Measurements from ENCODE around the gene HMGCS2.

HMGCS2 gene

GRCh38 chr1:119742677-119743076 is 26.0 kb downstream of the HMGCS2 start:
- Histone ChIP-seq H3K27me3 (replicated peaks; ENCODE audit: control insufficient read depth, insufficient read depth, low read length) (no peaks in the 10 kb centered on the region), H3K36me3 (ENCODE audit: control insufficient read depth, insufficient read depth, low read length) (no peaks in the 10 kb centered on the region), H3K4me3 (replicated peaks; ENCODE audit: low read depth, low read length) (no peak overlapping the region)
- no peak for DNase-seq (ENCODE audit: extremely low read depth, insufficient read length)
- no peak for TF ChIP-seq CTCF (IDR thresholded peaks at IDR 0.05; ENCODE audit: insufficient read depth, low read length, poor library complexity, severe bottlenecking)

- Histone ChIP-seq H3K27me3 (replicated peaks; ENCODE audit: control insufficient read depth, insufficient read depth, low read length) (no peaks in the 10 kb centered on the region; the same call in 1 of the 2 replicates), H3K4me3 (replicated peaks; ENCODE audit: low read depth, low read length) (no peak overlapping the region), H3K36me3 (ENCODE audit: control insufficient read depth, insufficient read depth, low read length) (no peaks in the 10 kb centered on the region)
- no peak for DNase-seq (ENCODE audit: extremely low read depth, insufficient read length)
- TF ChIP-seq CTCF (IDR thresholded peaks at IDR 0.05; ENCODE audit: insufficient read depth, low read length, poor library complexity, severe bottlenecking) = no peak
Observed at GRCh38 chr1:119742202-119742601, 26.5 kb downstream of the HMGCS2 start.

- no peak for DNase-seq (ENCODE audit: extremely low read depth, insufficient read length)
- TF ChIP-seq CTCF (IDR thresholded peaks at IDR 0.05; ENCODE audit: insufficient read depth, low read length, poor library complexity, severe bottlenecking) = no peak
- no peak overlapping the region for H3K4me3 ChIP-seq (replicated peaks; ENCODE audit: low read depth, low read length)
- H3K36me3 ChIP-seq (ENCODE audit: control insufficient read depth, insufficient read depth, low read length) = no peaks in the 10 kb centered on the region
- H3K27me3 ChIP-seq (replicated peaks; ENCODE audit: control insufficient read depth, insufficient read depth, low read length) = no peaks in the 10 kb centered on the region; the same call in 1 of the 2 replicates
Observed at GRCh38 chr1:119740896-119741780, 27.6 kb downstream of the HMGCS2 start.

GRCh38 chr1:119740261-119740660 is 28.4 kb downstream of the HMGCS2 start:
- no peak for TF ChIP-seq CTCF (IDR thresholded peaks at IDR 0.05; ENCODE audit: insufficient read depth, low read length, poor library complexity, severe bottlenecking)
- H3K27me3 ChIP-seq (replicated peaks; ENCODE audit: control insufficient read depth, insufficient read depth, low read length) = no peaks in the 10 kb centered on the region; the same call in 1 of the 2 replicates
- DNase-seq (ENCODE audit: extremely low read depth, insufficient read length) = no peak
- H3K36me3 ChIP-seq (ENCODE audit: control insufficient read depth, insufficient read depth, low read length) = no peaks in the 10 kb centered on the region
- no peak overlapping the region for H3K4me3 ChIP-seq (replicated peaks; ENCODE audit: low read depth, low read length)

- Histone ChIP-seq H3K36me3 (ENCODE audit: control insufficient read depth, insufficient read depth, low read length) (no peaks in the 10 kb centered on the region), H3K27me3 (replicated peaks; ENCODE audit: control insufficient read depth, insufficient read depth, low read length) (no peaks in the 10 kb centered on the region; the same call in 1 of the 2 replicates), H3K4me3 (replicated peaks; ENCODE audit: low read depth, low read length) (no peak overlapping the region)
- no peak for TF ChIP-seq CTCF (IDR thresholded peaks at IDR 0.05; ENCODE audit: insufficient read depth, low read length, poor library complexity, severe bottlenecking)
- no peak for DNase-seq (ENCODE audit: extremely low read depth, insufficient read length)
Observed at GRCh38 chr1:119739150-119739549, 29.6 kb downstream of the HMGCS2 start.

Data from GM06990 (cell line).